ENCODE results near the gene MAPK7. TPM values are rescaled to one million over a fixed set of nuclear protein-coding genes. Genes with fewer than 3 reads are reported as not detected.

The MAPK7 gene
- total RNA-seq, 1 experiment from 2014 or later, result 20.8 TPM

DNA sequence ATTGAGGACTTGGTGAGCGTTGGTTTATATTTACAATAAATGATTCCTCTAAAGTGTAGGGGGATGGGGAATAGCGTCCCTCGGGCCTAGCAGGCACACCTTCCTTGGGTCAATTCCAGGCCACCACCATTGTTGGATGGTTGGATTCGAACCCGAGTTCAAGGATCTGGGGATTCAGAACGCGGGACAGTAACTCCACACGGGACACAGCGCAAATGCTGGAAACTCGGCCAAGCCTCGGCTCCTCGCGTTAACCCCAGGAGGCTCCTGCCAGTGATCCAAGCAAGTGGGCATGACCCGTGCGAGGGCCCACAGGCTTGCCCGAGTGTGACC is 16.4 kb upstream of the MAPK7 start:
- Mint-ChIP-seq H3K27me3 (ENCODE audit: insufficient read depth, unreplicated experiment) (no peaks in the 10 kb centered on the region), H3K36me3 (ENCODE audit: insufficient read depth, unreplicated experiment) (no peaks in the 10 kb centered on the region), H3K9me3 (ENCODE audit: unreplicated experiment) (no peaks in the 10 kb centered on the region), H3K27ac (ENCODE audit: unreplicated experiment) (peak overlapping the region; percentile 68), H3K4me3 (ENCODE audit: unreplicated experiment) (peak overlapping the region; percentile 80), H3K4me1 (ENCODE audit: low read depth, unreplicated experiment) (no peaks in the 10 kb centered on the region)
- H3K4me1 ChIP-seq, result peaks cover 6% of the 10 kb centered on the region
- no peaks in the 10 kb centered on the region for H3K9me3 ChIP-seq
- H3K27me3 ChIP-seq (replicated peaks; ENCODE audit: control insufficient read depth, insufficient read depth, low read length), result no peaks in the 10 kb centered on the region
- no peak for DNase-seq
- TF ChIP-seq, protein P1, sequence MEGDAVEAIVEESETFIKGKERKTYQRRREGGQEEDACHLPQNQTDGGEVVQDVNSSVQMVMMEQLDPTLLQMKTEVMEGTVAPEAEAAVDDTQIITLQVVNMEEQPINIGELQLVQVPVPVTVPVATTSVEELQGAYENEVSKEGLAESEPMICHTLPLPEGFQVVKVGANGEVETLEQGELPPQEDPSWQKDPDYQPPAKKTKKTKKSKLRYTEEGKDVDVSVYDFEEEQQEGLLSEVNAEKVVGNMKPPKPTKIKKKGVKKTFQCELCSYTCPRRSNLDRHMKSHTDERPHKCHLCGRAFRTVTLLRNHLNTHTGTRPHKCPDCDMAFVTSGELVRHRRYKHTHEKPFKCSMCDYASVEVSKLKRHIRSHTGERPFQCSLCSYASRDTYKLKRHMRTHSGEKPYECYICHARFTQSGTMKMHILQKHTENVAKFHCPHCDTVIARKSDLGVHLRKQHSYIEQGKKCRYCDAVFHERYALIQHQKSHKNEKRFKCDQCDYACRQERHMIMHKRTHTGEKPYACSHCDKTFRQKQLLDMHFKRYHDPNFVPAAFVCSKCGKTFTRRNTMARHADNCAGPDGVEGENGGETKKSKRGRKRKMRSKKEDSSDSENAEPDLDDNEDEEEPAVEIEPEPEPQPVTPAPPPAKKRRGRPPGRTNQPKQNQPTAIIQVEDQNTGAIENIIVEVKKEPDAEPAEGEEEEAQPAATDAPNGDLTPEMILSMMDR (IDR thresholded peaks at IDR 0.05; ENCODE audit: insufficient read depth in 1 of 2, low read depth in 1 of 2, low read length in 1 of 2, severe bottlenecking in 1 of 2, unreplicated experiment in 1 of 2), result no peak
- BruUV-seq (replicated peaks), result TSS peak; percentile 64
- intact Hi-C loops (cut with micrococcal nuclease; ENCODE audit: unreplicated experiment), result loop anchor here (1.0 to 2.0 kb wide), 4 partner anchors 16 to 405 kb away; partner anchors contain the start of gene MAPK7
- no peaks in the 10 kb centered on the region for H3K36me3 ChIP-seq (ENCODE audit: control insufficient read depth, insufficient read depth, low read length)
- ChIA-PET POLR2A (interaction anchor here (3.1 kb wide), 1 partner anchor 16 kb away, joined by 30 read pairs; the partner anchor contains the start of gene MAPK7), CTCF (interaction anchor here (0.9 to 2.4 kb wide), 8 partner anchors 16 to 405 kb away, joined by 3 to 69 read pairs (median 7); partner anchors contain the start of gene MAPK7)
- H3K4me3 ChIP-seq (ENCODE audit: low read depth, low read length), result peak overlapping the region; percentile 81

DNA sequence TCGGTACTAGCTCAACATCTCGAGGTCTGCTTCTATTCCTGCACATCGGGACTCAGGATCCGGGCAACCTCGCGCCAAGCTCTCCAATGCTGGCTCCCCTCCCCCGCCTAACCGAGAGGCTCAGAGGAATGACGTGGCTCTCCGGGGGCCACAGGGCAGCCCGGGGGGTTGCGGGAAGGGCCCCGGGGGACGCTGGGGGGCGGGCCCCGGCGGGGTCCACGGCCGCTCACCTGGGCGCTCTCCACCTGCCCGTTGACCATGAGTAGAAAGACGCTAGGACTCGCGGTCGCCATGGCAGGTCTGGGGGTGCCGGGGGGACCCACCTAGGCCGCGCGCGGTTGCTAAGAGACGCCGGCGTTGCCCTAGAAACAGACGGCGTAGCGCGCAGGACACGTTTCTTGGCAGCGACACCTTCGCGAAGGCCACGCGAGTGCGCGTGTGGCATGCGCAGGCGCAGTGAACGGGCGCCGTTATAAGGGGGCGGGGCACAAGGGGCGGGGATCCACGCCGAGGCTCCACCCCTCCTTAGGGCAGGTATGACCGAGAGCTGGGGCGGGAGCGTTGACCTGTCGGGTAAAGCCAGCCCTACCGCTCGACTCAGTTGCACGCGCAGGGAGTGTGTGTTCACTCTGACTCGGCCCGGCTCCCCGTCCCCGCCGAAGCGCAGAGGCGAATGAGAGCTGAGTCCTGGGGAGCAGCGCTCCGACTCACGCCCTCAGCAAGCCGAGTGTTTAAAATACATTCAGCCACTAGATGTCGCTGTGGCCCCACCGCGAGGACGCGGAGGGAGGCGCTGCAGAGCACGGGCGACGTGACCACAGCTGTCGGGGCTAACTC is 15.8 kb upstream of the MAPK7 start, which contains the start of gene B9D1:
Gene B9D1, minus strand, starts transcription at position 447 of the 837 bp plus-strand sequence. Its CDS starts 154 bp downstream, at position 293.
- no peaks in the 10 kb centered on the region for H3K27me3 ChIP-seq (replicated peaks; ENCODE audit: control insufficient read depth, insufficient read depth, low read length)
- no peaks in the 10 kb centered on the region for H3K4me1 Mint-ChIP-seq (ENCODE audit: low read depth, unreplicated experiment)
- intact Hi-C loops (cut with micrococcal nuclease; ENCODE audit: unreplicated experiment), result loop anchor here (1.0 to 2.0 kb wide), 4 partner anchors 16 to 404 kb away; partner anchors contain the start of gene MAPK7
- peak within 1 kb of the TSS; percentile 81 for H3K4me3 ChIP-seq (ENCODE audit: low read depth, low read length)
- no peaks in the 10 kb centered on the region for H3K9me3 ChIP-seq
- no peaks in the 10 kb centered on the region for H3K36me3 ChIP-seq (ENCODE audit: control insufficient read depth, insufficient read depth, low read length)
- DNase-seq, result peak; percentile 93 to 94
- no peaks in the 10 kb centered on the region for H3K9me3 Mint-ChIP-seq (ENCODE audit: unreplicated experiment)
- no peaks in the 10 kb centered on the region for H3K27me3 Mint-ChIP-seq (ENCODE audit: insufficient read depth, unreplicated experiment)
- peak within 1 kb of the TSS; percentile 68 for H3K27ac Mint-ChIP-seq (ENCODE audit: unreplicated experiment)
- ChIA-PET POLR2A (interaction anchor here (1.0 to 3.1 kb wide), 3 partner anchors 9 to 25 kb away, joined by 3 to 30 read pairs (median 3); partner anchors contain the start of gene MAPK7), CTCF (interaction anchor here (0.6 to 2.4 kb wide), 25 partner anchors 9 to 752 kb away, joined by 3 to 69 read pairs (median 4); partner anchors contain the start of genes ALDH3A2 and MAPK7)
- H3K4me1 ChIP-seq, result peaks cover 6% of the 10 kb centered on the region
- peak within 1 kb of the TSS; percentile 80 for H3K4me3 Mint-ChIP-seq (ENCODE audit: unreplicated experiment)
- H3K36me3 Mint-ChIP-seq (ENCODE audit: insufficient read depth, unreplicated experiment), result no peaks in the 10 kb centered on the region
- TF ChIP-seq, protein P1 (IDR thresholded peaks at IDR 0.05; ENCODE audit: insufficient read depth in 1 of 2, low read depth in 1 of 2, low read length in 1 of 2, severe bottlenecking in 1 of 2, unreplicated experiment in 1 of 2), result peak; percentile 94 to 98
- BruUV-seq (replicated peaks), result no TSS peak

DNA sequence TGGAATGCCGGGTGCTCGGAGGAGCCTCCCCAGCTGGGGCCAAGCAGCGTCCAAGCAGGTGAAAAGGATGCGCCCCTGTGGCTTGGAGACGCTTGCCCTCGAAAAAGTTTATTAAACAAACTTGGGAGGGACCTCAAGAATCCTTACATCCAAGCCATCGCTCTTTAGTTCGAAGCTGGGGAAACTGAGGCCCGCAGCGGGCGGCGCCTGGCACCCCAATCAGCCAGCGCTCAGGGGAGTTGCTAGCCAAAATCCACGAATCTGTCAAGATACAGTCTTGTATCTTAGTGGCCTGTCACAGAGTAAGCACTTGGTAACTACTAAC is 15.2 kb upstream of the MAPK7 start:
- intact Hi-C loops (cut with micrococcal nuclease; ENCODE audit: unreplicated experiment), result loop anchor here (2.0 kb wide), 1 partner anchor 404 kb away; no protein-coding TSS in a partner anchor
- no peaks in the 10 kb centered on the region for H3K4me1 Mint-ChIP-seq (ENCODE audit: low read depth, unreplicated experiment)
- H3K4me3 Mint-ChIP-seq (ENCODE audit: unreplicated experiment), result peak overlapping the region; percentile 80
- no TSS peak for BruUV-seq (replicated peaks)
- no peaks in the 10 kb centered on the region for H3K36me3 ChIP-seq (ENCODE audit: control insufficient read depth, insufficient read depth, low read length)
- H3K4me3 ChIP-seq (ENCODE audit: low read depth, low read length), result peak overlapping the region; percentile 81
- DNase-seq, result no peak
- TF ChIP-seq, protein P1 (IDR thresholded peaks at IDR 0.05; ENCODE audit: insufficient read depth in 1 of 2, low read depth in 1 of 2, low read length in 1 of 2, severe bottlenecking in 1 of 2, unreplicated experiment in 1 of 2), result no peak
- no peaks in the 10 kb centered on the region for H3K36me3 Mint-ChIP-seq (ENCODE audit: insufficient read depth, unreplicated experiment)
- CTCF ChIA-PET, result interaction anchor here (0.6 to 2.4 kb wide), 24 partner anchors 9 to 1170 kb away, joined by 3 to 69 read pairs (median 4); partner anchors contain the start of genes ALDH3A2 and MAPK7
- no peaks in the 10 kb centered on the region for H3K27me3 Mint-ChIP-seq (ENCODE audit: insufficient read depth, unreplicated experiment)
- H3K9me3 Mint-ChIP-seq (ENCODE audit: unreplicated experiment), result no peaks in the 10 kb centered on the region
- POLR2A ChIA-PET, result interaction anchor here (1.0 to 3.1 kb wide), 3 partner anchors 9 to 25 kb away, joined by 3 to 30 read pairs (median 3); partner anchors contain the start of gene MAPK7
- H3K9me3 ChIP-seq, result no peaks in the 10 kb centered on the region
- H3K27ac Mint-ChIP-seq (ENCODE audit: unreplicated experiment), result peak overlapping the region; percentile 68
- no peaks in the 10 kb centered on the region for H3K27me3 ChIP-seq (replicated peaks; ENCODE audit: control insufficient read depth, insufficient read depth, low read length)
- H3K4me1 ChIP-seq, result peaks cover 6% of the 10 kb centered on the region
